HG03442 (cell line): ENCODE measurements around the gene SCAPER.
"Not testable (repeated sequence)": the region's sequence is repeated elsewhere in the genome, so short reads cannot be mapped to it uniquely, and the experiment has no call there.

Experiments
- ATAC-seq: cut with Tn5 transposase; IDR thresholded peaks from one replicate; pipeline ENCODE4 v1.9.1; 2021; ENCODE audit warnings: mild to moderate bottlenecking, moderate library complexity; ENCODE audit not compliant: unreplicated experiment

Gene SCAPER

GRCh38 chr15:76328958-76329357, 576.2 kb downstream of the SCAPER start:
- no peak for ATAC-seq

GRCh38 chr15:76328106-76328696, 576.9 kb downstream of the SCAPER start:
- ATAC-seq: no peak

GRCh38 chr15:76327191-76328105, 577.7 kb downstream of the SCAPER start:
- no peak for ATAC-seq

- no peak for ATAC-seq
Observed at GRCh38 chr15:76325704-76326103, 579.4 kb downstream of the SCAPER start.

- ATAC-seq: no peak
Observed at GRCh38 chr15:76324066-76324465, 581.1 kb downstream of the SCAPER start.

GRCh38 chr15:76321602-76322001, 583.5 kb downstream of the SCAPER start:
- ATAC-seq: no peak

GRCh38 chr15:76321171-76321570, 584.0 kb downstream of the SCAPER start:
- ATAC-seq: no peak

- ATAC-seq: no peak
Observed at GRCh38 chr15:76320012-76320411, 585.1 kb downstream of the SCAPER start.

GRCh38 chr15:76313731-76314130, 591.4 kb downstream of the SCAPER start:
- no peak for ATAC-seq

- not testable (repeated sequence) for ATAC-seq
Observed at GRCh38 chr15:76313175-76313567, 592.0 kb downstream of the SCAPER start.

- ATAC-seq: no peak
Observed at GRCh38 chr15:76312540-76313174, 592.5 kb downstream of the SCAPER start.

- peak; percentile 98 for ATAC-seq
Observed at GRCh38 chr15:76311100-76311953, 593.8 kb downstream of the SCAPER start, which contains the start of gene ETFA. Gene ETFA, minus strand, starts transcription at chr15:76311469. Its CDS starts 81 bp downstream, at chr15:76311388.

- peak; percentile 4 for ATAC-seq
Observed at GRCh38 chr15:76310475-76311099, 594.6 kb downstream of the SCAPER start.

GRCh38 chr15:76309601-76310330, 595.4 kb downstream of the SCAPER start:
- no peak for ATAC-seq

GRCh38 chr15:76303909-76304308, 601.2 kb downstream of the SCAPER start:
- no peak for ATAC-seq

- no peak for ATAC-seq
Observed at GRCh38 chr15:76299786-76300185, 605.4 kb downstream of the SCAPER start.

- ATAC-seq: no peak
Observed at GRCh38 chr15:76298986-76299385, 606.2 kb downstream of the SCAPER start.

GRCh38 chr15:76297951-76298350, 607.2 kb downstream of the SCAPER start:
- not testable (repeated sequence) for ATAC-seq
